KMS-11 (cell line): ENCODE measurements around the gene R3HDM4.

Source experiments
- H2AFZ ChIP-seq: fragments of 200-600 bp; sonication (generic); 2 replicates; pipeline ENCODE4 v1.6.1; 2016; ENCODE audit warnings: antibody characterized with exemption, mixed run types, low read depth
- H3K27ac ChIP-seq: fragments of 200-600 bp; sonication (generic); 2 replicates; pipeline ENCODE4 v1.6.1; 2016; ENCODE audit warnings: mild to moderate bottlenecking, mixed run types
- H3K27me3 ChIP-seq: fragments of 200-600 bp; sonication (generic); 2 replicates; pipeline ENCODE4 v1.6.1; 2017; ENCODE audit warnings: mild to moderate bottlenecking, low read depth, mixed run types, moderate library complexity; ENCODE audit not compliant: insufficient read depth
- H3K36me3 ChIP-seq: fragments of 200-600 bp; sonication (generic); 2 replicates; pipeline ENCODE4 v1.6.1; 2017; ENCODE audit warnings: mild to moderate bottlenecking, mixed run types; ENCODE audit not compliant: insufficient read depth
- H3K4me1 ChIP-seq: fragments of 200-600 bp; sonication (generic); 2 replicates; pipeline ENCODE4 v1.6.1; 2016; ENCODE audit warnings: mild to moderate bottlenecking, low read depth, mixed run types; ENCODE audit not compliant: poor library complexity, severe bottlenecking
- H3K4me2 ChIP-seq: fragments of 200-600 bp; sonication (generic); 2 replicates; pipeline ENCODE4 v1.7.0; 2016; ENCODE audit warnings: mild to moderate bottlenecking, mixed run types
- H3K4me3 ChIP-seq: fragments of 200-600 bp; sonication (generic); IDR thresholded peaks from 2 replicates; pipeline ENCODE4 v1.6.1; 2017; ENCODE audit warnings: low read depth, low read length, mixed read lengths; ENCODE audit not compliant: insufficient read depth
- H3K79me2 ChIP-seq: fragments of 200-600 bp; sonication (generic); 2 replicates; pipeline ENCODE4 v1.6.1; 2016; ENCODE audit warnings: low read depth, mixed run types; ENCODE audit not compliant: insufficient read depth
- H3K9ac ChIP-seq: fragments of 200-600 bp; sonication (generic); 2 replicates; pipeline ENCODE4 v1.6.1; 2016; ENCODE audit warnings: mild to moderate bottlenecking, mixed run types
- H4K20me1 ChIP-seq: fragments of 200-600 bp; sonication (generic); 2 replicates; pipeline ENCODE4 v1.6.1; 2016; ENCODE audit warnings: mild to moderate bottlenecking, mixed run types; ENCODE audit not compliant: insufficient read depth
- TF ChIP-seq, protein P1 (sequence below): fragments of 200-600 bp; sonication (generic); conservative IDR thresholded peaks from 2 replicates; pipeline ENCODE4 v1.6.1; 2017; ENCODE audit warnings: low read depth, mild to moderate bottlenecking, antibody characterized with exemption, low read length, moderate library complexity, mixed read lengths

Gene R3HDM4

DNA sequence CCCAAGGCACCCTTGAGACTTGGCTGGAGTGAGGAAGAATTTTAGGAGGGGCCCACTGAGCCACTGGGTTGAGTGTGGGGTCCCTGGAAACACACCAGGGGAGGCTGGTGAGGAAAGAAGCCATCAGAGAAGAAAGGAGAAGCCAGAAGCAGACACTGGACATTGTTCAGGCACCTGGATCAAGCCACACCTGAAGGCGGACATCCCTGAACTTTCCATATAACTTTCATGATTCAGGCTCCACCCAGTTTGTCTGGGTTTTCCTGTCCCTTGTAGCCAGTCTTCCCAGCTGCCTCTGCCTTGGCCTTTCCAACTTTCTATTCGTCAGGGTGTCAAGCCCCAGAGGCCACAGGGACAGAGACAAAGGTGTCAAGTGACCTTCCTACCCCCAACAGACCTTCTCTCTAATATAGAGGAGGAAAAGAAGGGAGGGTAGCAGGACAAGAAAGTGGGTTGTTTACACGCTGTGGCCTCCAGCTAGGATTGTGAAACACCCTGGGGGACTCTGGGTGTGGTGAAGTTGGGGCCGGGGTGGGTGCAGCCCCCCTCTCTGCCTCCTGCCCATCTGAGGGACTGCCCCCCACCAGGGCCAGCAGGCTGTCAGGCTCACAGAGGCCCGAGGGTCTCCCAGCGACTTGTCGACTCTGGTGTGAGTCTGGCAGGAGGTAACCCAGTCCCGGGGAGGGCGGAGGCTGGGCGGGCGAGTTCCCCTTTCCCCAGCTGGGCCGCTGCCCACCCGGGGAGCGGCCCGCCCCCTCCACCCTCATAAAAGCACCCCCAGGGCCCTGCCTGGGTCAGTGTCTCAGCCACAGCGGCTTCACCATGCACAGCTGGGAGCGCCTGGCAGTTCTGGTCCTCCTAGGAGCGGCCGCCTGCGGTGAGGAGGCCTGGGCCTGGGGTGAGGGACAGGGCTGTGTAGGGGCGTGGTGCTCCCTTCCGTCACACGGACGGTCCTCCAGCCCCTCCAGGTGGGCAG, 53.9 kb downstream of the R3HDM4 start, which contains the start of gene CFD:
Gene CFD, plus strand, starts transcription at position 797 of the 976 bp plus-strand sequence. Its CDS starts 26 bp downstream, at position 823.
- peaks cover 3% of the 10 kb centered on the region for H3K4me1 ChIP-seq
- H3K9ac ChIP-seq = no peak within 1 kb of the TSS
- H3K79me2 ChIP-seq = no peaks in the 10 kb centered on the region
- no peak within 1 kb of the TSS for H3K4me2 ChIP-seq
- peaks cover 5% of the 10 kb centered on the region; the same call in 1 of the 2 replicates for H3K27me3 ChIP-seq
- H4K20me1 ChIP-seq = no peaks in the 10 kb centered on the region
- no peak within 1 kb of the TSS for H3K27ac ChIP-seq
- peak within 1 kb of the TSS; percentile 18; the same call in 1 of the 2 replicates for H2AFZ ChIP-seq
- H3K36me3 ChIP-seq = no peaks in the 10 kb centered on the region
- H3K4me3 ChIP-seq = no peak within 1 kb of the TSS
- TF ChIP-seq, protein P1, sequence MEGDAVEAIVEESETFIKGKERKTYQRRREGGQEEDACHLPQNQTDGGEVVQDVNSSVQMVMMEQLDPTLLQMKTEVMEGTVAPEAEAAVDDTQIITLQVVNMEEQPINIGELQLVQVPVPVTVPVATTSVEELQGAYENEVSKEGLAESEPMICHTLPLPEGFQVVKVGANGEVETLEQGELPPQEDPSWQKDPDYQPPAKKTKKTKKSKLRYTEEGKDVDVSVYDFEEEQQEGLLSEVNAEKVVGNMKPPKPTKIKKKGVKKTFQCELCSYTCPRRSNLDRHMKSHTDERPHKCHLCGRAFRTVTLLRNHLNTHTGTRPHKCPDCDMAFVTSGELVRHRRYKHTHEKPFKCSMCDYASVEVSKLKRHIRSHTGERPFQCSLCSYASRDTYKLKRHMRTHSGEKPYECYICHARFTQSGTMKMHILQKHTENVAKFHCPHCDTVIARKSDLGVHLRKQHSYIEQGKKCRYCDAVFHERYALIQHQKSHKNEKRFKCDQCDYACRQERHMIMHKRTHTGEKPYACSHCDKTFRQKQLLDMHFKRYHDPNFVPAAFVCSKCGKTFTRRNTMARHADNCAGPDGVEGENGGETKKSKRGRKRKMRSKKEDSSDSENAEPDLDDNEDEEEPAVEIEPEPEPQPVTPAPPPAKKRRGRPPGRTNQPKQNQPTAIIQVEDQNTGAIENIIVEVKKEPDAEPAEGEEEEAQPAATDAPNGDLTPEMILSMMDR = no peak

DNA sequence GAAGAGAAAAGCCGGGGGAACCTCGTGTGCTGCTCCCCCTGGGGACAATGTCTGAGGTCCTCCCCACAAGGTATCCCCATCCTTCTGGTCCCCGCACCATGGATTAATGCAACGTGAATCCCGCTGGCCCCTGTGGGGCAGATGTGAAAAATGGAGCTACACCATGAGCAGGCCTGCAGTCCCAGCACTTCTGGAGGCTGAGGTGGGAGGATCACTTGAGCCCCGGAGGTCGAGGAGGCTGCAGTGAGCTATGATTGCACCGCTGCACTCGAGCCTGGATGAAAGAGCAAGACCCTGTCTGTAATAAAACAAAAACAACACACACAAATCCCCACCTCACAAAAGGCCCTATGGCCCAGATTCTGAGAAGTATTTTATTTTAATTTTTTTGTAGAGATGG, 54.7 kb downstream of the R3HDM4 start:
- Histone ChIP-seq H3K9ac (no peak overlapping the region), H3K79me2 (no peaks in the 10 kb centered on the region), H3K4me2 (no peak overlapping the region), H3K27ac (no peak overlapping the region), H3K4me1 (peaks cover 3% of the 10 kb centered on the region), H3K4me3 (no peak overlapping the region), H4K20me1 (no peaks in the 10 kb centered on the region), H2AFZ (no peak overlapping the region), H3K27me3 (peaks cover 8% of the 10 kb centered on the region; the same call in 1 of the 2 replicates), H3K36me3 (no peaks in the 10 kb centered on the region)
- TF ChIP-seq, protein P1 = no peak

DNA sequence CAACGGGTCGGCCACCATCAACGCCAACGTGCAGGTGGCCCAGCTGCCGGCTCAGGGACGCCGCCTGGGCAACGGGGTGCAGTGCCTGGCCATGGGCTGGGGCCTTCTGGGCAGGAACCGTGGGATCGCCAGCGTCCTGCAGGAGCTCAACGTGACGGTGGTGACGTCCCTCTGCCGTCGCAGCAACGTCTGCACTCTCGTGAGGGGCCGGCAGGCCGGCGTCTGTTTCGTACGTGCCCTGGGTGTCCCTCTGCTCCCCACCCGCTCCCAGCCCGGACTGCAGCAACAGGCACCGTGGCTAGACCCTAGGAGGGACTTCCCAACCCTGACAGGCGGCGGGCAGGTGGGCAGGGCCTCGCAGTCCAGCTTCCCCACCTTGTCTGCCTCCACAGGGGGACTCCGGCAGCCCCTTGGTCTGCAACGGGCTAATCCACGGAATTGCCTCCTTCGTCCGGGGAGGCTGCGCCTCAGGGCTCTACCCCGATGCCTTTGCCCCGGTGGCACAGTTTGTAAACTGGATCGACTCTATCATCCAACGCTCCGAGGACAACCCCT, 57.4 kb downstream of the R3HDM4 start:
- H3K27me3 ChIP-seq = peaks cover 8% of the 10 kb centered on the region; the same call in 1 of the 2 replicates
- no peaks in the 10 kb centered on the region for H4K20me1 ChIP-seq
- no peak overlapping the region for H3K27ac ChIP-seq
- H3K79me2 ChIP-seq = no peaks in the 10 kb centered on the region
- H3K4me2 ChIP-seq = no peak overlapping the region
- H3K4me1 ChIP-seq = peaks cover 3% of the 10 kb centered on the region
- no peak overlapping the region for H3K4me3 ChIP-seq
- H3K9ac ChIP-seq = no peak overlapping the region
- H3K36me3 ChIP-seq = no peaks in the 10 kb centered on the region
- no peak overlapping the region for H2AFZ ChIP-seq
- TF ChIP-seq, protein P1 = no peak

DNA sequence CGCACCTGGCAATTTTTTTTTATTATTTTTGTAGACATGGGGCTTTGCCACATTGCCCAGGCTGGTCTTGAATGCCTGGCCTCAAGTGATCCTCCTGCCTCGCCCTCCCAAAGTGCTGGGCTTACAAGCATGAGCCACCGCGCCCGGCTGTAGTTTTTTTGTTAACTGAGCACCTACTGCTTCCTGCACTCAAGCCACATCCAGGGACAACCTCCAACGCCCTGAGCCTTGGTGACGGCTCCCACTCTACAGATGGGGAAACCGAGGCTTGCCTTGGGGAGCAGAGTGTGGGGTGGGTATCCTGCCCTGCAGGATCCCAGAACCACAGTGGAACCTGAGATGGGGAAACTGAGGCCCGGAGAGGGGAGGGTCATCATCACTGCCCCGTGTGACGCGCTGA, 57.9 kb downstream of the R3HDM4 start:
- Histone ChIP-seq H2AFZ (no peak overlapping the region), H3K4me2 (no peak overlapping the region), H3K27ac (no peak overlapping the region), H3K36me3 (no peaks in the 10 kb centered on the region), H4K20me1 (no peaks in the 10 kb centered on the region), H3K9ac (no peak overlapping the region), H3K4me1 (peaks cover 3% of the 10 kb centered on the region), H3K27me3 (peaks cover 8% of the 10 kb centered on the region; the same call in 1 of the 2 replicates), H3K4me3 (no peak overlapping the region), H3K79me2 (no peaks in the 10 kb centered on the region)
- TF ChIP-seq, protein P1 = no peak
